H9 (cell line): ENCODE data around the gene PRSS21. TPM values are rescaled to one million over a fixed set of nuclear protein-coding genes. Genes with fewer than 3 reads are reported as not detected.

Experiments
- DNase-seq: peaks from one replicate; pipeline ENCODE4 v3.0.0-alpha.2; 2017
- H2AFZ ChIP-seq: one replicate; pipeline ENCODE4 v1.6.1; 2013; ENCODE audit warnings: mild to moderate bottlenecking, low read length, control low read depth, moderate library complexity
- H2AK5ac ChIP-seq: 2 replicates; pipeline ENCODE4 v1.6.1; 2013; ENCODE audit warnings: low read length, control low read depth, mixed read lengths; ENCODE audit not compliant: insufficient read length
- H2BK120ac ChIP-seq: one replicate; pipeline ENCODE4 v1.6.1; 2013; ENCODE audit warnings: low read depth, mild to moderate bottlenecking, low read length, control low read depth, inconsistent platforms; ENCODE audit not compliant: poor library complexity, severe bottlenecking
- H2BK12ac ChIP-seq: 2 replicates; pipeline ENCODE4 v1.6.1; 2013; ENCODE audit warnings: low read length, control low read depth, mixed read lengths, low read depth; ENCODE audit not compliant: insufficient read length
- H2BK15ac ChIP-seq: 2 replicates; pipeline ENCODE4 v1.6.1; 2013; ENCODE audit warnings: low read depth, low read length, control low read depth
- H2BK20ac ChIP-seq: one replicate; pipeline ENCODE4 v1.6.1; 2013; ENCODE audit warnings: low read depth, mild to moderate bottlenecking, low read length, control low read depth, inconsistent platforms; ENCODE audit not compliant: poor library complexity, severe bottlenecking
- H2BK5ac ChIP-seq: 2 replicates; pipeline ENCODE4 v1.6.1; 2013; ENCODE audit warnings: low read length, control low read depth, mixed read lengths; ENCODE audit not compliant: insufficient read length
- H3K14ac ChIP-seq: 2 replicates; pipeline ENCODE4 v1.6.1; 2013; ENCODE audit warnings: low read length, control low read depth; ENCODE audit not compliant: insufficient read depth
- H3K18ac ChIP-seq: 2 replicates; pipeline ENCODE4 v1.6.1; 2013; ENCODE audit warnings: low read depth, mild to moderate bottlenecking, mixed read lengths, low read length, control low read depth; ENCODE audit not compliant: insufficient read length
- H3K23ac ChIP-seq: 2 replicates; pipeline ENCODE4 v1.6.1; 2013; ENCODE audit warnings: low read length, control low read depth, mixed read lengths, low read depth; ENCODE audit not compliant: insufficient read length
- H3K23me2 ChIP-seq: 2 replicates; pipeline ENCODE4 v1.6.1; 2013; ENCODE audit warnings: low read depth, mild to moderate bottlenecking, mixed read lengths, low read length, control low read depth; ENCODE audit not compliant: insufficient read length, poor library complexity, severe bottlenecking
- H3K27ac ChIP-seq: 2 replicates; pipeline ENCODE4 v1.5.1; 2013; ENCODE audit warnings: low read length, control low read depth, mixed read lengths, low read depth; ENCODE audit not compliant: insufficient read length
- H3K27me3 ChIP-seq: 2 replicates; pipeline ENCODE4 v1.6.1; 2013; ENCODE audit warnings: low read length, control low read depth, inconsistent platforms; ENCODE audit not compliant: insufficient read depth
- H3K4ac ChIP-seq: 2 replicates; pipeline ENCODE4 v1.6.1; 2013; ENCODE audit warnings: low read depth, mild to moderate bottlenecking, control low read depth, inconsistent platforms, low read length, moderate library complexity
- H3K4me1 ChIP-seq: 2 replicates; pipeline ENCODE4 v1.6.1; 2013; ENCODE audit warnings: low read length, control low read depth, inconsistent platforms; ENCODE audit not compliant: insufficient read depth
- H3K4me2 ChIP-seq: 2 replicates; pipeline ENCODE4 v1.6.1; 2013; ENCODE audit warnings: low read length, control low read depth, mixed read lengths; ENCODE audit not compliant: insufficient read length, insufficient read depth
- H3K56ac ChIP-seq: 2 replicates; pipeline ENCODE4 v1.6.1; 2013; ENCODE audit warnings: low read depth, mild to moderate bottlenecking, mixed read lengths, low read length, control low read depth; ENCODE audit not compliant: insufficient read length
- H3K79me1 ChIP-seq: 2 replicates; pipeline ENCODE4 v1.6.1; 2013; ENCODE audit warnings: low read depth, mild to moderate bottlenecking, moderate library complexity, low read length, control low read depth, inconsistent platforms; ENCODE audit not compliant: insufficient read depth, poor library complexity, severe bottlenecking
- H3K79me2 ChIP-seq: 2 replicates; pipeline ENCODE4 v1.6.1; 2013; ENCODE audit warnings: low read length, control low read depth, inconsistent platforms; ENCODE audit not compliant: insufficient read depth
- H3K9ac ChIP-seq: 2 replicates; pipeline ENCODE4 v1.6.1; 2013; ENCODE audit warnings: low read length, control low read depth, mixed read lengths; ENCODE audit not compliant: insufficient read length; ENCODE audit errors: extremely low read depth
- H3K9me3 ChIP-seq: one replicate; pipeline ENCODE4 v1.6.1; 2013; ENCODE audit warnings: low read depth, low read length, inconsistent platforms; ENCODE audit not compliant: control insufficient read depth
- H3T11ph ChIP-seq: one replicate; pipeline ENCODE4 v1.6.1; 2013; ENCODE audit warnings: mild to moderate bottlenecking, low read length, control low read depth, inconsistent platforms
- H4K20me1 ChIP-seq: one replicate; pipeline ENCODE4 v1.6.1; 2013; ENCODE audit not compliant: control insufficient read depth, insufficient read length, insufficient read depth
- H4K5ac ChIP-seq: 2 replicates; pipeline ENCODE4 v1.6.1; 2013; ENCODE audit warnings: low read depth, mild to moderate bottlenecking, mixed read lengths, low read length, control low read depth; ENCODE audit not compliant: insufficient read length
- H4K8ac ChIP-seq: replicated peaks from 2 replicates; pipeline ENCODE4 v1.6.1; 2013; ENCODE audit warnings: low read length, control low read depth, mixed read lengths, low read depth; ENCODE audit not compliant: insufficient read length
- H4K91ac ChIP-seq: 2 replicates; pipeline ENCODE4 v1.6.1; 2013; ENCODE audit warnings: low read depth, mild to moderate bottlenecking, moderate library complexity, mixed read lengths, low read length, control low read depth; ENCODE audit not compliant: insufficient read length
- H3K27ac Mint-ChIP-seq, 3 experiments: 2 replicates in 2 of 3; 3 replicates in 1 of 3; pipeline ENCODE4 v1.8.0; 2020 to 2021; ENCODE audit warnings: mixed read lengths in 3 of 3, mild to moderate bottlenecking in 1 of 3, moderate library complexity in 1 of 3
- H3K27me3 Mint-ChIP-seq: 2 replicates; pipeline ENCODE4 v1.8.0; 2021; ENCODE audit warnings: low read depth, mild to moderate bottlenecking, moderate library complexity, mixed read lengths
- H3K36me3 Mint-ChIP-seq, 3 experiments: 2 replicates in 2 of 3; 3 replicates in 1 of 3; pipeline ENCODE4 v1.8.0; 2020 to 2021; ENCODE audit warnings: low read depth in 3 of 3, mixed read lengths in 3 of 3; ENCODE audit not compliant: insufficient read depth in 1 of 3
- H3K4me1 Mint-ChIP-seq, 2 experiments: 2 replicates each; pipeline ENCODE4 v1.8.0; 2020; ENCODE audit warnings: mixed read lengths in 2 of 2
- H3K4me3 Mint-ChIP-seq, 2 experiments: 2 replicates in 1 of 2; 3 replicates in 1 of 2; pipeline ENCODE4 v1.8.0; 2020 to 2021; ENCODE audit warnings: mild to moderate bottlenecking in 2 of 2, mixed read lengths in 2 of 2, moderate library complexity in 1 of 2
- H3K9me3 Mint-ChIP-seq, 2 experiments: 2 replicates in 1 of 2; 3 replicates in 1 of 2; pipeline ENCODE4 v1.8.0; 2020; ENCODE audit warnings: mild to moderate bottlenecking in 2 of 2, mixed read lengths in 2 of 2, moderate library complexity in 1 of 2
- CTCF ChIP-seq: fragments of 200-600 bp; sonication (generic); conservative IDR thresholded peaks from 3 replicates; pipeline ENCODE4 v1.8.0; 2021; ENCODE audit warnings: antibody characterized with exemption, mild to moderate bottlenecking
- WGBS: extraction: QIAGEN DNeasy Blood & Tissue Kit; methylation state at CpG from one replicate; pipeline ENCODE4 v1.1.7; 2013; ENCODE audit warnings: missing lambda C conversion rate, low lambda C conversion rate, mixed read lengths; ENCODE audit not compliant: insufficient read length; ENCODE audit errors: extremely low coverage; 5-methylcytosine and 5-hydroxymethylcytosine counted together
- total RNA-seq: library from RNA; stranded (reverse); gene quantifications from 2 replicates; pipeline ENCODE4 v1.2.1, GENCODE V29; 2021

The PRSS21 gene
- total RNA-seq, 1 experiment from 2014 or later: not detected

- WGBS: no CpG with 5 or more reads among the region's 20 CpGs
- Histone ChIP-seq H2AK5ac (no peak overlapping the region), H2BK120ac (no peak overlapping the region), H2BK5ac (no peak overlapping the region), H2AFZ (no peak overlapping the region), H3K9me3 (no peaks in the 10 kb centered on the region), H3K18ac (no peak overlapping the region), H3K79me2 (no peaks in the 10 kb centered on the region), H3K79me1 (no peaks in the 10 kb centered on the region), H3K23me2 (no peaks in the 10 kb centered on the region), H4K20me1 (no peaks in the 10 kb centered on the region), H3K56ac (no peak overlapping the region), H4K5ac (no peak overlapping the region), H3K14ac (no peak overlapping the region), H3K27ac (no peak overlapping the region), H3T11ph (no peak overlapping the region), H2BK12ac (no peak overlapping the region), H4K8ac (no peak overlapping the region), H4K91ac (no peak overlapping the region), H2BK15ac (no peak overlapping the region), H3K4me1 (no peaks in the 10 kb centered on the region), H3K4me2 (no peak overlapping the region), H3K23ac (no peak overlapping the region), H3K9ac (no peak overlapping the region), H3K4ac (no peak overlapping the region), H3K27me3 (no peaks in the 10 kb centered on the region), H2BK20ac (no peak overlapping the region)
- peaks cover 7% of the 10 kb centered on the region in 2 experiments; a peak in 3 of 4 replicates for H3K4me1 Mint-ChIP-seq
- DNase-seq: no peak
- no peaks in the 10 kb centered on the region for H3K9me3 Mint-ChIP-seq
- TF ChIP-seq CTCF: no peak
- no peak overlapping the region; a peak in 1 of 7 replicates for H3K27ac Mint-ChIP-seq
- H3K4me3 Mint-ChIP-seq: no peak overlapping the region
- peaks cover 14% of the 10 kb centered on the region for H3K27me3 Mint-ChIP-seq
- no peaks in the 10 kb centered on the region for H3K36me3 Mint-ChIP-seq
Observed at GRCh38 chr16:2814551-2815298, 2.3 kb upstream of the PRSS21 start.
